RWPE2 (cell line): ENCODE measurements around the gene CCDC57.

ENCODE experiments used
- ATAC-seq: fragments of 200-7000 bp; cut with Tn5 transposase; 3 replicates; pipeline ENCODE4 v1.9.1; 2021; ENCODE audit warnings: low read depth
- DNase-seq: peaks from one replicate; pipeline ENCODE4 v3.0.0-alpha.2; 2020; ENCODE audit warnings: low spot score
- H3K27ac ChIP-seq: fragments of 450-650 bp; 2 replicates; pipeline ENCODE4 v1.5.1; 2017; ENCODE audit warnings: mild to moderate bottlenecking; ENCODE audit not compliant: poor library complexity, severe bottlenecking
- H3K27me3 ChIP-seq: fragments of 250-450 bp; sonication (Bioruptor Pico); 2 replicates; pipeline ENCODE4 v1.5.1; 2021; ENCODE audit warnings: mild to moderate bottlenecking, moderate library complexity; ENCODE audit not compliant: insufficient read depth, poor library complexity, severe bottlenecking
- H3K36me3 ChIP-seq: fragments of 250-450 bp; sonication (Bioruptor Pico); 2 replicates; pipeline ENCODE4 v1.5.1; 2020; ENCODE audit warnings: low read depth, mild to moderate bottlenecking, moderate library complexity
- H3K4me1 ChIP-seq: fragments of 250-450 bp; sonication (Bioruptor Pico); 2 replicates; pipeline ENCODE4 v1.5.1; 2021; ENCODE audit warnings: mild to moderate bottlenecking, moderate library complexity; ENCODE audit not compliant: insufficient read depth, poor library complexity, severe bottlenecking
- H3K4me3 ChIP-seq: fragments of 250-450 bp; sonication (Bioruptor Pico); 2 replicates; pipeline ENCODE4 v1.5.1; 2021; ENCODE audit warnings: mild to moderate bottlenecking, moderate library complexity; ENCODE audit not compliant: severe bottlenecking
- H3K9me3 ChIP-seq: fragments of 250-450 bp; sonication (Bioruptor Pico); 2 replicates; pipeline ENCODE4 v1.5.1; 2021; ENCODE audit warnings: mild to moderate bottlenecking, moderate library complexity; ENCODE audit not compliant: severe bottlenecking
- CTCF ChIP-seq: fragments of 450-650 bp; IDR thresholded peaks from one replicate; pipeline ENCODE4 v1.5.1; 2017; ENCODE audit warnings: mild to moderate bottlenecking, moderate library complexity; ENCODE audit not compliant: poor library complexity, severe bottlenecking

The CCDC57 gene

GRCh38 chr17:82121246-82121645 is 91.4 kb downstream of the CCDC57 start:
- no peak for ATAC-seq
- no peak for TF ChIP-seq CTCF

GRCh38 chr17:82120148-82120547 is 92.5 kb downstream of the CCDC57 start:
- TF ChIP-seq CTCF: no peak
- Histone ChIP-seq H3K4me3 (no peak overlapping the region), H3K36me3 (peaks cover 14% of the 10 kb centered on the region), H3K4me1 (no peaks in the 10 kb centered on the region), H3K27ac (no peak overlapping the region), H3K9me3 (no peaks in the 10 kb centered on the region), H3K27me3 (no peaks in the 10 kb centered on the region)
- no peak for DNase-seq
- 0 out of 3 replicates have a peak, but pooled peaks have one; percentile 25 for ATAC-seq

More at GRCh38 chr17:82121246-82121645, 91.4 kb downstream of the CCDC57 start:
- no peak for DNase-seq
- Histone ChIP-seq H3K27me3 (no peaks in the 10 kb centered on the region), H3K4me3 (no peak overlapping the region), H3K9me3 (no peaks in the 10 kb centered on the region), H3K4me1 (no peaks in the 10 kb centered on the region), H3K36me3 (peaks cover 20% of the 10 kb centered on the region), H3K27ac (no peak overlapping the region)

DNA sequence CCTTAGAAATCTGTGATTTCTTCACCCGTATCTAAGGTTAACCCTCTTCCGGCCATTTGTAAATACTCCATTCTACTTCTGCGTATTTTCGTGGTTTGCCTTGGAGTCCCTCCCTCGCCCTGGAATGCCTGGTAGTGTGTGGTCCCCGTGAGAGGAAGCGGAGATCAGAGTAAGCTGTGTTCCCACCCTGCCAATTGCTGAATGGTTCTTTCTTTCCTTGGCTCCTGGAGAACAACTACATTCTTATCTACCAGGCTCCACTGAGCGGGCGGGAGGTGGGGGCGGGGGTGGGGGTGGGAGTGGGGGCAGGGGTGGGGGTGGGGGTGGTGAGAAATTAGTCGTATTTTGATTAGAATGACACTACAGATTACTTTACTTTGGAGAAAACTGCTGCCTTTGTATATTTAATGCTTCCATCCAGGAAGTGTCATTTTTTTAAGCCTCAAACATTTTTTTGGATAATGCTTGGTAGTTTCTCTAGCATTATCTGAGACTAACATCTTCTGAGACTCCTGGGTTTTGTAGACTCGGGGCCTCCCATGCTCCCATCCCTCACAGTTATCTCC is 93.7 kb downstream of the CCDC57 start:
- no peak for TF ChIP-seq CTCF
- H3K27me3 ChIP-seq: no peaks in the 10 kb centered on the region
- H3K27ac ChIP-seq: no peak overlapping the region
- H3K4me3 ChIP-seq: no peak overlapping the region
- H3K4me1 ChIP-seq: no peaks in the 10 kb centered on the region
- no peak for DNase-seq
- ATAC-seq: no peak
- H3K9me3 ChIP-seq: no peaks in the 10 kb centered on the region
- H3K36me3 ChIP-seq: peaks cover 5% of the 10 kb centered on the region

DNA sequence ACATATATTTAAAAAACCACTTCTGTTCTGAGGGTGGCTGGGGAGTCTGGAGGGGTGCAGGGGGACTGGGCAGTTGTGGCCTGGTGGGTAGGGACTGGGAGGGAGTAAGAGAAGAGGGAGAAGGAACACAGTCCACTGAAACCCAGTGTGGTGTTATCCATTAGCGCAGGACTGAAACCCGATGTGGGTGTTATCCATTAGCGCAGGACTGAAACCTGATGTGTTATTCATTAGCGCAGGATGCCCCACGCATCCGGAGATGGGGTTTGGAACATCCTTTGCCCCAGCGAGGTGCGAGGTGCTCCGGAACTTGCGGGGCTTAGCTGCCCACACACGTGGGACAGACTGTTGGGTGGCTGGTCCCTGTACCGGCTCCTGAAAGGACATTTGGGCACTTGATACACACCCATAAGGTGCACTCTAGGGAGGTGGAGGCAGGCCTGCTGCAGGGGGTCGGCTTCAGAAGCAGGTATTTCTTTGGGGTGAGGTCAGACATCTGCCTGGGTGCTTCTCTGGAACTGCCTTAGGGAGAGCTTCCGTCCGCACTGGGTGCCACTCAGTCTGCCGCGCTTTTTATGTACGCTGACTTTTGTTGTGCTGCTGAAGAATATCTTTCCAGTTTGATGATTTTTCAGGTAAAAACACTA is 94.4 kb downstream of the CCDC57 start:
- H3K27me3 ChIP-seq: no peaks in the 10 kb centered on the region
- no peak overlapping the region for H3K4me3 ChIP-seq
- no peak for TF ChIP-seq CTCF
- H3K4me1 ChIP-seq: no peaks in the 10 kb centered on the region
- no peaks in the 10 kb centered on the region for H3K9me3 ChIP-seq
- no peak overlapping the region for H3K27ac ChIP-seq
- DNase-seq (no peak), ATAC-seq (no peak)
- H3K36me3 ChIP-seq: peaks cover 1% of the 10 kb centered on the region
